ENCODE results near the gene TRIO.

TRIO gene

DNA sequence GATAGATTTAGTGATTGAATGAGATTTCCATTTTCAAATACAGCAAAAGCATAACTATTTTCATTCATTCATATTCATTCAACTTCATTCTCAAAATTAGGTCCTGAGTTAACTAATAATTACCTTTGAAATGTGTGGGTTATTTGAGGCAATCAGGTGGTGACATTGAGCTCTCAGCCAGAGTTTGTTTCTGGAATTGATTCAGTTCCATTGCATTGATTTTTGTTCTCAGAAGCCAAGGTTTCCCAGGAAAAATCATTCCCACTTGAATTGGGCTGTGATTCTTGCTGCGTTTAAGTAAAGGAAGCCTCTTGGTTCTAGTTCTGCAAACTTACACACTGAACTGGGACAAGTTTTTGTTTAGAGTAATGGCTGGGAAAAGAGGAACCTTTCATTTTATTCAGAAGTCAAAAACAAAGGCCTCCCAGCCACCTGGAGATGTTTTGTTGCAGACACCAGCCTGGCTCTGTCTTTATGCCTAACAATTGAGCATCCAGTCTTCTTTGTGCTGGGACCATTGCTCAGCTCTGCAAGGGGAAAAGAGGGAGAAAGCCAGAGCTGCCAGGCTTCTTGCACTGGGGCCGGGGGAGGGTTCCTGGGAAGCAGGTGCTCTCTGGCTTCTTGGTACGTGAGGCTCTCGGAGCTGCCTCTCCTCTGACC lies 198.6 kb downstream of the TRIO start:
- no peaks in the 10 kb centered on the region for H3K27me3 ChIP-seq (ENCODE audit: insufficient read depth, low read length)
- peak overlapping the region; percentile 23 for H3K4me3 ChIP-seq (ENCODE audit: low read length)
- whole genome bisulfite sequencing, result 46% methylated on average over 4 of the region's 4 CpGs
- peak overlapping the region; percentile 54 for H3K9ac ChIP-seq (ENCODE audit: low read depth, low read length)
- peaks cover 28% of the 10 kb centered on the region for H3K4me1 ChIP-seq (ENCODE audit: insufficient read depth, low read length)
- H3K36me3 ChIP-seq (ENCODE audit: insufficient read depth, low read length), result peaks cover 68% of the 10 kb centered on the region
- peak overlapping the region; percentile 96 for H3K27ac ChIP-seq (ENCODE audit: low read depth, low read length)
- no peaks in the 10 kb centered on the region for H3K9me3 ChIP-seq (ENCODE audit: insufficient read depth, low read depth, low read length)

DNA sequence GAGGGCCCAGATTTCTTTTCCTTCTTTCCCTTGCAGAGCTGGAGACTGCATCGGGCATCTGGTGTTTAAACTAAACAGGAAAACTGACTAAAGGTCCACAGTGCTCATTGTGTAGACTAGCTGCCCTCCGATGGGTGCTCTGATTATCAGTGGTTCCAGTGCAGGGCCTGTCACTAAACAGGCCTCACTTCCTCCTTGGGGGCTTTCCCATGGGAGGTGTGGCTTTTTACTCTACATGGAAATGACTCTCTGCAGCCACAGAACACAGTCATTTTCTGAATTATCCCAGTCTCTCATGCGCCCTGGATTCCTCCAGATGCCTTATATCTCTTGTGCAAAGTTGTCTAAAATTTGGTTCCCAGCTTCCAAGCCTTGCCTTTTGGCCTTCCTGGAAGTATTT lies 199.2 kb downstream of the TRIO start:
- 79% methylated on average over 3 of the region's 3 CpGs for WGBS
- H3K9ac ChIP-seq (ENCODE audit: low read depth, low read length), result peak overlapping the region; percentile 54
- peak overlapping the region; percentile 96 for H3K27ac ChIP-seq (ENCODE audit: low read depth, low read length)
- no peaks in the 10 kb centered on the region for H3K27me3 ChIP-seq (ENCODE audit: insufficient read depth, low read length)
- H3K4me1 ChIP-seq (ENCODE audit: insufficient read depth, low read length), result peaks cover 28% of the 10 kb centered on the region
- H3K4me3 ChIP-seq (ENCODE audit: low read length), result peak overlapping the region; percentile 23
- no peaks in the 10 kb centered on the region for H3K9me3 ChIP-seq (ENCODE audit: insufficient read depth, low read depth, low read length)
- H3K36me3 ChIP-seq (ENCODE audit: insufficient read depth, low read length), result peaks cover 63% of the 10 kb centered on the region

DNA sequence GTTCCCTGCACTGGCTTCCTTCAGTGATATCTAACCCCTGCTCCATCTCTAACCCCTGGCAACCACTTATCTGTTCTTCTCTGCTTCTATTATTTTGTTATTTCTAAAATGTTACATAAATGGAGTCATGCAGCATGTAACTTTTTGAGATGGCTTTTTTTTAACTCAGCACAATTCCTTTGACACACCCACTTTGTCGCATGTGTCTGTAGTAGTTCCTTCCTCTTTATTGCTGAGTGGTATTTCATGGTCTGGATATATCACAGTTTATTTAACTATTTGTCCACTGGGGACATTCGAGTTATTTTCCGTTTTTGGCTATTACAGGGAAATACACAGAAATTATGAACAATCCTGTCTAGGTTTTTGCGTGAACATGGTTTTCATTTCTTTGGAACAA lies 200.2 kb downstream of the TRIO start:
- peaks cover 28% of the 10 kb centered on the region for H3K4me1 ChIP-seq (ENCODE audit: insufficient read depth, low read length)
- WGBS, result 98% methylated on average over 3 of the region's 4 CpGs
- H3K36me3 ChIP-seq (ENCODE audit: insufficient read depth, low read length), result peaks cover 56% of the 10 kb centered on the region
- no peak overlapping the region for H3K9ac ChIP-seq (ENCODE audit: low read depth, low read length)
- H3K4me3 ChIP-seq (ENCODE audit: low read length), result no peak overlapping the region
- H3K9me3 ChIP-seq (ENCODE audit: insufficient read depth, low read depth, low read length), result no peaks in the 10 kb centered on the region
- H3K27me3 ChIP-seq (ENCODE audit: insufficient read depth, low read length), result no peaks in the 10 kb centered on the region
- H3K27ac ChIP-seq (ENCODE audit: low read depth, low read length), result no peak overlapping the region

DNA sequence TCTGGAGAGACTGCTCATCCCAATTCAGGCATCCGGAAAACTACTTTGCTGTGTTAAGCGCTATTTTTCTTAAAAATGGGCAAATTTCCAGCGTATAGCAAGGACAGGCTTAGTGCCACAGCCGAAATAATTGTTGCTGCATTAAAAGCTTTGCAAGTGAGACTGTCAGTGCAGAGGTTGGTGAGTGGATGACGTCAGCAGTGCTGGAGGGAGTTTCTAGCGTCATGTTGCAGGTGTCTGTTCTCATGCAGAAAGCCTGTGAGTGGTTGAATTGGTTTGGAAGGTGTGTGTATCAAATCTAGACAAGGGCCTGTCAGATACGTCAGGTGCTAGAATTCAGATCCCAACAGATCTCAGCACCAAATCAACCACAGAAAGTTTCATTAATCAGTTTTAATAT lies 204.4 kb downstream of the TRIO start:
- no peak overlapping the region for H3K27ac ChIP-seq (ENCODE audit: low read depth, low read length)
- H3K9ac ChIP-seq (ENCODE audit: low read depth, low read length), result no peak overlapping the region
- H3K4me1 ChIP-seq (ENCODE audit: insufficient read depth, low read length), result peaks cover 10% of the 10 kb centered on the region
- 87% methylated on average over 6 of the region's 7 CpGs for WGBS
- H3K9me3 ChIP-seq (ENCODE audit: insufficient read depth, low read depth, low read length), result no peaks in the 10 kb centered on the region
- no peak overlapping the region for H3K4me3 ChIP-seq (ENCODE audit: low read length)
- peaks cover 45% of the 10 kb centered on the region for H3K36me3 ChIP-seq (ENCODE audit: insufficient read depth, low read length)
- no peaks in the 10 kb centered on the region for H3K27me3 ChIP-seq (ENCODE audit: insufficient read depth, low read length)

DNA sequence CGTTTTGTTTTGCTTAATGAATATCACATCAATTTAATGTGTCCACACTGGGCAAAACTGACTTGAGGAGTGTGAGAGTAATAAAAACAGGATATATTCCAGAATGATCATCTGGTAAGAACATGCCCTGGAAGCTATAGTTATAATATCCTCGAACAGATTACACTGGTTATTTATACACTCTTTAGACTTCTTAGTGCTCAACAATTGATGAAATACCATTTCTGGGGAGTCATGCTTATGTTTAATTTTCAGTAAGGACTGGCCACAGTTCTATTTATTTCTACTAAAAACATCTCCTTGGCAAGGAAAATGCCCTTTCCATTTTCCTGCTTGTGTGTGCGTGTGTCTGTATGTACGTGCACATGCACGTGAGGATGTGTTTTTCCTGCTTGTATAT lies 205.0 kb downstream of the TRIO start:
- 95% methylated on average over 5 of the region's 5 CpGs for WGBS
- no peaks in the 10 kb centered on the region for H3K9me3 ChIP-seq (ENCODE audit: insufficient read depth, low read depth, low read length)
- peaks cover 4% of the 10 kb centered on the region; the same call in 1 of the 2 replicates for H3K4me1 ChIP-seq (ENCODE audit: insufficient read depth, low read length)
- no peaks in the 10 kb centered on the region for H3K27me3 ChIP-seq (ENCODE audit: insufficient read depth, low read length)
- no peak overlapping the region for H3K4me3 ChIP-seq (ENCODE audit: low read length)
- H3K27ac ChIP-seq (ENCODE audit: low read depth, low read length), result no peak overlapping the region
- H3K36me3 ChIP-seq (ENCODE audit: insufficient read depth, low read length), result peaks cover 40% of the 10 kb centered on the region
- no peak overlapping the region for H3K9ac ChIP-seq (ENCODE audit: low read depth, low read length)

DNA sequence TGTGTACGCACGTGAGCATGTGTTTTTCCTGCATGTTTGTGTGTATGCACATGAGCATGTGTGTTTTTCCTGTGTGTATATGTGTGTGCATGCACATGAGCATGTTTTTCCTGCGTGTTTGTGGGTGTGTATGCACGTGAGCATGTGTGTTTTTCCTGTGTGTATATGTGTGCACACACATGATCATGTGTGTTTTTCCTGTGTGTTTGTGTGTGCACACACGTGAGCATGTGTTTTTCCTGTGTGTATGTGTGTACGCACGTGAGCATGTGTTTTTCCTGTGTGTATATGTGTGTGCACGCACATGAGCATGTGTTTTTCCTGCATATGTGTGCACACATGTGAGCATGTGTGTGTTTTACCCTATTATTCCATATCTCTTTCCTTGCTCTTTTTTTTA lies 205.9 kb downstream of the TRIO start:
- H3K4me1 ChIP-seq (ENCODE audit: insufficient read depth, low read length), result peaks cover 4% of the 10 kb centered on the region
- 94% methylated on average over 8 of the region's 8 CpGs for WGBS
- no peak overlapping the region for H3K4me3 ChIP-seq (ENCODE audit: low read length)
- no peak overlapping the region for H3K9ac ChIP-seq (ENCODE audit: low read depth, low read length)
- no peaks in the 10 kb centered on the region for H3K27me3 ChIP-seq (ENCODE audit: insufficient read depth, low read length)
- no peak overlapping the region for H3K27ac ChIP-seq (ENCODE audit: low read depth, low read length)
- no peaks in the 10 kb centered on the region for H3K9me3 ChIP-seq (ENCODE audit: insufficient read depth, low read depth, low read length)
- H3K36me3 ChIP-seq (ENCODE audit: insufficient read depth, low read length), result peaks cover 31% of the 10 kb centered on the region

DNA sequence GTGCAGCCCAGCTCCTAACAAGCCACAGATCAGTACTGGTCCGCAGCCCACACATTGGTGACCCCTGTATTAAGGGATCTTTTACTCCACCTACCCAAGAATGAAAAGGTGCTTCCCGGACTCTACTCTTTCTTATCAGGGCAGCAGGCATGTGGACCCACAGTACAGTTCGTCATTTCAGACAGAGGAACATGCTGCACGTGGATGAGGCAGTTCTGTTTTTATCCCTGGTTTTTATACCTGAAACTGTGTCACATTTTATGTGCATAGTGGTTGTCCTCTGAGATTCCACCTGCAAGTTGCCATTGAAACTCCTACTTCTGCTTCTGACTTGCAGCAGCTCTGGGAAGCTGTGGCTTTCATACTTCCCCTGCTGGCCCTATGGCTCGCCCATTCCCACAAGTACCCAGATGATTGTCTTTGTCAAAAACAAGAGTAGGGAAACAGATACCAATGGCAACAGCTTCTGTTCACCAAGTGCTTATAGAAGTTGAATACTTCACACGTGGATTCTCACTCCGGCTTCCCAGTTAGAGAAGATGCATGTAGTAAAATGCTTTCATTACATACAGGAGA lies 208.0 kb downstream of the TRIO start:
- Histone ChIP-seq H3K36me3 (ENCODE audit: insufficient read depth, low read length) (peaks cover 10% of the 10 kb centered on the region), H3K9me3 (ENCODE audit: insufficient read depth, low read depth, low read length) (no peaks in the 10 kb centered on the region), H3K27me3 (ENCODE audit: insufficient read depth, low read length) (no peaks in the 10 kb centered on the region), H3K4me1 (ENCODE audit: insufficient read depth, low read length) (peaks cover 4% of the 10 kb centered on the region), H3K27ac (ENCODE audit: low read depth, low read length) (no peak overlapping the region), H3K4me3 (ENCODE audit: low read length) (no peak overlapping the region), H3K9ac (ENCODE audit: low read depth, low read length) (no peak overlapping the region)
- 89% methylated on average over 7 of the region's 7 CpGs for WGBS

DNA sequence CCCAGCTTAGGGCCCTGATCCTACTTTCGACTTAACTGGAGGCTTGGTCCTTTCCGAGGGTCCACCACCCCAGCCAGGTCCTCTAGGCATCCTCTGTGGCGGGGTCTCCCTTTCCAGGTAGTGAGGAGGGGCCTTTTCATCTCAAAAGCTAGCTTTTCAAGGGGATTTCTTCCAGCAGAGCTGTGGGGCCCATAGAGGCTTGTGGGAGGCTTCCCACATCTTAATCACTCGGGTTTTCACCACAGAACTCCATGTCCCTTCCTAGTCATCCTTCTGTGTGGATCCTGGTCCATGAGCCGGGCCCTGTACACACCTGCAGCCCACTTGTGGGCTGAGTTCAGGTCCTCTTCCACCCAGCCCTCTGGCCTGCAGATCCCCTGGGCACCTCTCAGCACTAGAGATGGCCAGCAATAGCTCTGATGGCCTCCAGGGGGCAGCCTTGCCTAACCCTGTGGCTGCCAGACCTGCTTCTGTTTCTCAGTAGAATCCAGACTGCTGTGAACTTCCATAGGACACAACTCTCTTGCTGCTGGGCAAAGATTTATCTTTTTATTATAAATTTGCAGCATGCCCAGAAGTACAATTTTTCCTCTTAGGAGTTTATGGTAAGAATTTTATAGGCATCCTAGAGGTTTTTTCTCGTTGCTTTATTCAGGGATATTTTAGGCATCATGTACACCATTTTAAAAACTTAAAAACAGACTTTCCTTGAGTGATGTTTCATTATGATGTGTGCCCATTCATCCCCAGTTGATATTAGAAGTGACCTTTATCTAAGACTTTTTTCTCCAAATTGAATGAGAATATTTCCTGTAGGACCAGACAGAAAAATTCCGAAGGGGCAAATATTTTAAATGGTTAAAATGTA lies 208.9 kb downstream of the TRIO start:
- Histone ChIP-seq H3K9me3 (ENCODE audit: insufficient read depth, low read depth, low read length) (no peaks in the 10 kb centered on the region), H3K27ac (ENCODE audit: low read depth, low read length) (no peak overlapping the region), H3K9ac (ENCODE audit: low read depth, low read length) (no peak overlapping the region), H3K4me1 (ENCODE audit: insufficient read depth, low read length) (peaks cover 12% of the 10 kb centered on the region), H3K4me3 (ENCODE audit: low read length) (no peak overlapping the region), H3K27me3 (ENCODE audit: insufficient read depth, low read length) (no peaks in the 10 kb centered on the region), H3K36me3 (ENCODE audit: insufficient read depth, low read length) (0 out of 2 replicates have a peak, but pooled peaks cover 3% of the 10 kb centered on the region)
- WGBS, result 82% methylated on average over 6 of the region's 7 CpGs

DNA sequence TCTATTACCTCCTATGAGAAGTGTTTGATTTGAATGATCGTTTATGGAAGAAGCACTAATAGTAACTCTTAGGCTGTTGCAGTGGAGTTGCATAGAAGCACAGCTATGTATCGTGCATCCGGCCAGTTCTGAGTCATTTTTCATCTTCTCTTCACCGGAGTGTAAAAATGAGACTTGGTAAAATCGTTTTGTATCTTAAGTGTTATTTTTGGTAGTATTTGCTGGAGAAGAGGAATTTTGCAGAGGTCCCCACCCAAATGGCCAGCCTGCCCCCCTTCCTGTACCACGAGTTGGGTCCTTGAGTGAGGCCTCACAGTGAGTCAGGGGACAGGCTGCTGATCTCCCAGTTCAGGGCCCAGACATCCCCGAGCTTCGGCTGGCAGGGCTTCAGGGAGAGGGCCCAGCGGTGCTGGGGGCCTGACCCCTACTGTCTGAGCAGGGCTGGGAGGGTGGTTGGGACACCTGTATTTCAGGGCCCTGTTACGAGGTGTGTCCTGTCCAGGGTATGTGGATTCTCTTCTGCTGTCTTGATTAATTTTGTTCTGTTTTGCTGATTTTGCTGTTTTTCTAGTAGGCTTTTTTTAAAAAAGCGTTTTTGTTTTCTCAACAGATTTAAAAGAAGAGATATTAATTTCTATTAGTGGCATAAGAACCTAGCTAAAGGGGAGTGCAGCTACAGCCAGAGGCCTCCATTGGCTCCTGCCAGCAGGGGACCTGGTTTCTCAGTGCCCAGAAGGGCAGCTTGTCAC lies 210.8 kb downstream of the TRIO start:
- WGBS, result 92% methylated on average over 11 of the region's 11 CpGs

DNA sequence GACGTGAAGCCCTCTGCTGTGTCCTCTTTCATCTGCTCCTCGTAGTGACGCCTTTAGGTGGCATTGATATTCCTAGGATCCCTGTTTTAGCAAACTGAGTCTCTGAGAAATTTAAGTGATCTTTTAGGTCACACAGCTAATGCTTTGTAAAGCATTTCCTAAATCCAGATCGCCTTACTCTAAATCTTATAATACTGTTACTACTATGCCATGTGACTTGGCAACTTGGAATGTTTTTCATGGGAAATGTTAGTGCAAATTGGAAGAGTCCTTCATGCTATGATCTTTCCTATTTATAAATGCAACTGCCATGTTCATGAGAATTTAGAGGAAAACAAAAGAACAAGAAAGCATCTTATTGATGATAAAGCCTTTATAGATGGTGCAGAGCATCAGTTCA lies 212.2 kb downstream of the TRIO start:
- Histone ChIP-seq H3K4me1 (ENCODE audit: insufficient read depth, low read length) (peaks cover 28% of the 10 kb centered on the region), H3K27me3 (ENCODE audit: insufficient read depth, low read length) (no peaks in the 10 kb centered on the region), H3K36me3 (ENCODE audit: insufficient read depth, low read length) (peaks cover 24% of the 10 kb centered on the region), H3K27ac (ENCODE audit: low read depth, low read length) (no peak overlapping the region), H3K4me3 (ENCODE audit: low read length) (no peak overlapping the region), H3K9ac (ENCODE audit: low read depth, low read length) (no peak overlapping the region), H3K9me3 (ENCODE audit: insufficient read depth, low read depth, low read length) (no peaks in the 10 kb centered on the region)
- 100% methylated on average over 3 of the region's 4 CpGs for WGBS

More for the DNA sequence above, 210.8 kb downstream of the TRIO start:
- Histone ChIP-seq H3K36me3 (ENCODE audit: insufficient read depth, low read length) (peaks cover 9% of the 10 kb centered on the region), H3K4me1 (ENCODE audit: insufficient read depth, low read length) (peaks cover 28% of the 10 kb centered on the region), H3K9me3 (ENCODE audit: insufficient read depth, low read depth, low read length) (no peaks in the 10 kb centered on the region), H3K27me3 (ENCODE audit: insufficient read depth, low read length) (no peaks in the 10 kb centered on the region), H3K27ac (ENCODE audit: low read depth, low read length) (no peak overlapping the region), H3K4me3 (ENCODE audit: low read length) (no peak overlapping the region), H3K9ac (ENCODE audit: low read depth, low read length) (no peak overlapping the region)

DNA sequence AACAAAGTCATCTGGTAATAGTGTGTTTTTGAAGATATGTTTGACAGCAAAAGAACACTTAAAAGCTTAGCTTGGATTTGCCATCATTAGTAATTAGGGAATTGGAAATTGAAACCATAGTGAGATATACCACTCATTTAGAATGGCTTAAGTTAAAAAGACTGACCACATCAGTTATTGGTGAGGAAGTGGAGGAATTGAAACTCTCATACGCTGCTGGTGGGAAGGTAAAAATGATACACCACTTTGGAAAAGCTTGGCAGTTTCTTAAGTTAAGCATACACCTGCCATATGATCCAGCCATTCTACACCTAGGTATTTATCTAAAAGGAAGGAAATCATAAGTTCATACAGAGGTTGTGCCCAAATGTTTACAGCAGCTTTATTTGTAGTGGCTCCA lies 213.2 kb downstream of the TRIO start:
- Histone ChIP-seq H3K9ac (ENCODE audit: low read depth, low read length) (no peak overlapping the region), H3K27me3 (ENCODE audit: insufficient read depth, low read length) (no peaks in the 10 kb centered on the region), H3K4me1 (ENCODE audit: insufficient read depth, low read length) (peaks cover 28% of the 10 kb centered on the region), H3K36me3 (ENCODE audit: insufficient read depth, low read length) (peaks cover 33% of the 10 kb centered on the region), H3K9me3 (ENCODE audit: insufficient read depth, low read depth, low read length) (no peaks in the 10 kb centered on the region), H3K4me3 (ENCODE audit: low read length) (no peak overlapping the region), H3K27ac (ENCODE audit: low read depth, low read length) (no peak overlapping the region)
- WGBS, result 100% methylated on average over 1 of the region's 1 CpG
